Osteocyte (in vitro differentiated cells): Measurements from ENCODE around the gene BABAM2. TPM values are rescaled to one million over a fixed set of nuclear protein-coding genes. Genes with fewer than 3 reads are reported as not detected.
A peak's percentile ranks its signal among the peaks of the same experiment; 100 is the strongest.

Experiments used
- DNase-seq: peaks from one replicate; pipeline ENCODE4 v3.0.0; 2021; ENCODE audit warnings: mixed read lengths; ENCODE audit not compliant: unreplicated experiment; ENCODE audit errors: extremely low spot score
- H3K27ac Mint-ChIP-seq: one replicate; pipeline ENCODE4 v1.8.0; 2021; ENCODE audit warnings: mild to moderate bottlenecking, mixed read lengths; ENCODE audit not compliant: unreplicated experiment
- H3K27me3 Mint-ChIP-seq: one replicate; pipeline ENCODE4 v1.8.0; 2021; ENCODE audit warnings: mixed read lengths; ENCODE audit not compliant: unreplicated experiment
- H3K36me3 Mint-ChIP-seq: one replicate; pipeline ENCODE4 v1.8.0; 2021; ENCODE audit warnings: mixed read lengths; ENCODE audit not compliant: unreplicated experiment
- H3K4me1 Mint-ChIP-seq: one replicate; pipeline ENCODE4 v1.8.0; 2021; ENCODE audit warnings: mixed read lengths; ENCODE audit not compliant: unreplicated experiment
- H3K4me3 Mint-ChIP-seq: one replicate; pipeline ENCODE4 v1.8.0; 2021; ENCODE audit warnings: mild to moderate bottlenecking, moderate library complexity, mixed read lengths; ENCODE audit not compliant: unreplicated experiment
- H3K9me3 Mint-ChIP-seq: one replicate; pipeline ENCODE4 v1.8.0; 2021; ENCODE audit warnings: mixed read lengths; ENCODE audit not compliant: unreplicated experiment
- CTCF ChIP-seq: fragments of 200-600 bp; sonication (generic); IDR thresholded peaks from 2 replicates; pipeline ENCODE4 v1.5.0; 2021; ENCODE audit warnings: antibody characterized with exemption, mild to moderate bottlenecking, moderate library complexity
- total RNA-seq: library from RNA; stranded (reverse); gene quantifications from 2 replicates; pipeline ENCODE4 v1.2.1, GENCODE V29; 2021

The BABAM2 gene
- total RNA-seq, 1 donor from 2014 or later = 43.6 TPM

GRCh38 chr2:28359222-28360057 is 468.9 kb downstream of the BABAM2 start:
- Mint-ChIP-seq H3K27me3 (no peaks in the 10 kb centered on the region), H3K4me3 (no peak overlapping the region), H3K4me1 (peaks cover 56% of the 10 kb centered on the region), H3K36me3 (no peaks in the 10 kb centered on the region), H3K27ac (no peak overlapping the region), H3K9me3 (no peaks in the 10 kb centered on the region)
- no peak for DNase-seq
- TF ChIP-seq CTCF = no peak

- Mint-ChIP-seq H3K9me3 (no peaks in the 10 kb centered on the region), H3K27ac (peak overlapping the region; percentile 79), H3K27me3 (no peaks in the 10 kb centered on the region), H3K4me3 (no peak overlapping the region), H3K4me1 (peaks cover 56% of the 10 kb centered on the region), H3K36me3 (no peaks in the 10 kb centered on the region)
- no peak for TF ChIP-seq CTCF
- no peak for DNase-seq
Measured at GRCh38 chr2:28360058-28360717, 469.7 kb downstream of the BABAM2 start.

- no peak for DNase-seq
- Mint-ChIP-seq H3K27ac (peak overlapping the region; percentile 79), H3K36me3 (no peaks in the 10 kb centered on the region), H3K27me3 (no peaks in the 10 kb centered on the region), H3K9me3 (no peaks in the 10 kb centered on the region), H3K4me1 (peaks cover 52% of the 10 kb centered on the region), H3K4me3 (no peak overlapping the region)
- no peak for TF ChIP-seq CTCF
Measured at GRCh38 chr2:28360718-28361293, 470.3 kb downstream of the BABAM2 start.

GRCh38 chr2:28361991-28362710 is 471.6 kb downstream of the BABAM2 start:
- TF ChIP-seq CTCF = no peak
- Mint-ChIP-seq H3K27ac (peak overlapping the region; percentile 66), H3K9me3 (no peaks in the 10 kb centered on the region), H3K4me1 (peaks cover 46% of the 10 kb centered on the region), H3K27me3 (no peaks in the 10 kb centered on the region), H3K4me3 (no peak overlapping the region), H3K36me3 (no peaks in the 10 kb centered on the region)
- DNase-seq = no peak
